A673 (cell line): ENCODE results near the gene UCP3.

Source experiments
- CTCF ChIP-seq: fragments of 300-800, 200-600 bp; sonication (generic); conservative IDR thresholded peaks from 2 replicates; pipeline ENCODE4 v1.5.1; 2017; ENCODE audit warnings: low read depth, mild to moderate bottlenecking, antibody characterized with exemption, low read length, moderate library complexity, mixed read lengths
- EZH2 ChIP-seq: fragments of 200-600 bp; sonication (generic); IDR thresholded peaks from 2 replicates; pipeline ENCODE4 v1.6.1; 2017; ENCODE audit warnings: borderline replicate concordance, low read depth, mild to moderate bottlenecking, mixed read lengths, antibody characterized with exemption, low read length; ENCODE audit not compliant: poor library complexity, severe bottlenecking

- TF ChIP-seq CTCF = no peak
- TF ChIP-seq EZH2 = no peak
Observed at GRCh38 chr11:74011360-74012073, 2.6 kb upstream of the UCP3 start.
